ENCODE measurements around the gene RFX7. TPM values are rescaled to one million over a fixed set of nuclear protein-coding genes. Genes with fewer than 3 reads are reported as not detected.

The RFX7 gene
- total and polyA plus RNA-seq, 2 of the 4 experiments (the other 2 are of a cell fraction): 4.1 to 10.6 TPM

DNA sequence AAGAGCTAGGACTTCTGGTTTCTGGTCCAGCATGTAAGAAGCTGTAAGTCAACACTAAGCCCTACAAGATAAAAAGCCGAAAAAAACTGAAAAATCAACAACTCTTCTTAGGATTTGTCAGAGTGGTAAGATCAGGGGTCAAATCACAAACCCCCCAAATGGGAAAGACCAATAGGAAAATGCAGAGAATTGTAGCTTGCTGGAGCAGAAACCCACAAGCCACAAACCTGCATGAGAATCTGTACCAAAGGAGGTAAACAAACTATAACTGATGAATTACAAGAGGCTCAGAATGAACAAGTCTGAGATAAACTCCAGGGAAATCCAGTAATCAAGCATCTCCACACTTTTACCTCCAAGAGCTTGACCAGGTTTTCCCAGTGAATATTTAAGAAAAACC is 36.0 kb downstream of the RFX7 start:
- no peak overlapping the region for H3K14ac ChIP-seq (replicated peaks; ENCODE audit: low read depth, low read length)
- peaks cover 9% of the 10 kb centered on the region for H3K4me1 ChIP-seq (ENCODE audit: control insufficient read depth, insufficient read depth, low read length)
- H2BK5ac ChIP-seq (ENCODE audit: low read depth, low read length, poor library complexity, severe bottlenecking): peak overlapping the region; percentile 66
- H3K56ac ChIP-seq (ENCODE audit: extremely low read depth, insufficient read depth, low read length): no peak overlapping the region
- no CpG with 5 or more reads among the region's 1 CpG for WGBS, 2 experiments (ENCODE audit: extremely low coverage in 2 of 2, insufficient read length in 1 of 2)
- no peak overlapping the region for H2BK15ac ChIP-seq (ENCODE audit: low read depth, low read length)
- no peak overlapping the region for H2BK120ac ChIP-seq (ENCODE audit: low read depth, low read length)
- no peak overlapping the region for H2AK9ac ChIP-seq (replicated peaks; ENCODE audit: low read depth, low read length, poor library complexity)
- DNase-seq (no peak), ATAC-seq (ENCODE audit: low read depth) (no peak)
- H4K20me1 ChIP-seq (ENCODE audit: insufficient read depth, low read length): peaks cover 26% of the 10 kb centered on the region
- CTCF ChIA-PET: no interaction called here
- H3K9ac ChIP-seq (ENCODE audit: low read depth, low read length): no peak overlapping the region
- no TSS peak for BruUV-seq (replicated peaks)
- H4K8ac ChIP-seq (ENCODE audit: low read depth in 2 of 2, low read length in 2 of 2): no peak overlapping the region
- peaks cover 12 to 45% of the 10 kb centered on the region in 2 experiments for H3K79me1 ChIP-seq (ENCODE audit: low read depth in 1 of 2, low read length in 2 of 2)
- H4K5ac ChIP-seq (ENCODE audit: low read depth, low read length): no peak overlapping the region; the same call in 1 of the 2 replicates
- no peak overlapping the region for H3K4ac ChIP-seq (ENCODE audit: low read depth, low read length)
- no peaks in the 10 kb centered on the region for H3K36me3 ChIP-seq (ENCODE audit: control insufficient read depth, insufficient read depth, low read length)
- dilution Hi-C loops (cut with HindIII; ENCODE audit: low sequenced_read_pairs, unreplicated experiment): no loop called here
- intact Hi-C loops (cut with micrococcal nuclease): loop anchor here (2.0 kb wide), 1 partner anchor 33 kb away; no protein-coding TSS in a partner anchor
- H3K9me3 ChIP-seq (ENCODE audit: control insufficient read depth, insufficient read depth, low read length): 0 out of 2 replicates have a peak, but pooled peaks cover 2% of the 10 kb centered on the region
- in situ Hi-C loops (cut with MboI; ENCODE audit: low sequenced_read_pairs): no loop called here
- TF ChIP-seq MAZ (IDR thresholded peaks at IDR 0.05; ENCODE audit: borderline replicate concordance, low read depth, low read length) (no peak), MAFK (IDR thresholded peaks at IDR 0.05; ENCODE audit: low read depth, low read length) (no peak), RFX5 (IDR thresholded peaks at IDR 0.05; ENCODE audit: low read depth, low read length) (no peak), FOS (IDR thresholded peaks at IDR 0.05; ENCODE audit: low read depth, low read length) (no peak), NFE2L2 (IDR thresholded peaks at IDR 0.05; ENCODE audit: low read depth, low read length) (no peak), CHD1 (IDR thresholded peaks at IDR 0.05; ENCODE audit: low read depth, low read length) (no peak), CEBPB (IDR thresholded peaks at IDR 0.05; ENCODE audit: low read depth, low read length) (no peak)
- TF ChIP-seq, protein P1, sequence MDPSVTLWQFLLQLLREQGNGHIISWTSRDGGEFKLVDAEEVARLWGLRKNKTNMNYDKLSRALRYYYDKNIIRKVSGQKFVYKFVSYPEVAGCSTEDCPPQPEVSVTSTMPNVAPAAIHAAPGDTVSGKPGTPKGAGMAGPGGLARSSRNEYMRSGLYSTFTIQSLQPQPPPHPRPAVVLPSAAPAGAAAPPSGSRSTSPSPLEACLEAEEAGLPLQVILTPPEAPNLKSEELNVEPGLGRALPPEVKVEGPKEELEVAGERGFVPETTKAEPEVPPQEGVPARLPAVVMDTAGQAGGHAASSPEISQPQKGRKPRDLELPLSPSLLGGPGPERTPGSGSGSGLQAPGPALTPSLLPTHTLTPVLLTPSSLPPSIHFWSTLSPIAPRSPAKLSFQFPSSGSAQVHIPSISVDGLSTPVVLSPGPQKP (IDR thresholded peaks at IDR 0.05; ENCODE audit: borderline replicate concordance, low read depth, low read length): no peak
- TF ChIP-seq, protein P2, sequence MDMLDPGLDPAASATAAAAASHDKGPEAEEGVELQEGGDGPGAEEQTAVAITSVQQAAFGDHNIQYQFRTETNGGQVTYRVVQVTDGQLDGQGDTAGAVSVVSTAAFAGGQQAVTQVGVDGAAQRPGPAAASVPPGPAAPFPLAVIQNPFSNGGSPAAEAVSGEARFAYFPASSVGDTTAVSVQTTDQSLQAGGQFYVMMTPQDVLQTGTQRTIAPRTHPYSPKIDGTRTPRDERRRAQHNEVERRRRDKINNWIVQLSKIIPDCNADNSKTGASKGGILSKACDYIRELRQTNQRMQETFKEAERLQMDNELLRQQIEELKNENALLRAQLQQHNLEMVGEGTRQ (IDR thresholded peaks at IDR 0.05; ENCODE audit: low read depth, low read length): no peak
- TF ChIP-seq, protein P3, sequence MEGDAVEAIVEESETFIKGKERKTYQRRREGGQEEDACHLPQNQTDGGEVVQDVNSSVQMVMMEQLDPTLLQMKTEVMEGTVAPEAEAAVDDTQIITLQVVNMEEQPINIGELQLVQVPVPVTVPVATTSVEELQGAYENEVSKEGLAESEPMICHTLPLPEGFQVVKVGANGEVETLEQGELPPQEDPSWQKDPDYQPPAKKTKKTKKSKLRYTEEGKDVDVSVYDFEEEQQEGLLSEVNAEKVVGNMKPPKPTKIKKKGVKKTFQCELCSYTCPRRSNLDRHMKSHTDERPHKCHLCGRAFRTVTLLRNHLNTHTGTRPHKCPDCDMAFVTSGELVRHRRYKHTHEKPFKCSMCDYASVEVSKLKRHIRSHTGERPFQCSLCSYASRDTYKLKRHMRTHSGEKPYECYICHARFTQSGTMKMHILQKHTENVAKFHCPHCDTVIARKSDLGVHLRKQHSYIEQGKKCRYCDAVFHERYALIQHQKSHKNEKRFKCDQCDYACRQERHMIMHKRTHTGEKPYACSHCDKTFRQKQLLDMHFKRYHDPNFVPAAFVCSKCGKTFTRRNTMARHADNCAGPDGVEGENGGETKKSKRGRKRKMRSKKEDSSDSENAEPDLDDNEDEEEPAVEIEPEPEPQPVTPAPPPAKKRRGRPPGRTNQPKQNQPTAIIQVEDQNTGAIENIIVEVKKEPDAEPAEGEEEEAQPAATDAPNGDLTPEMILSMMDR (conservative IDR thresholded peaks at IDR 0.05; ENCODE audit: low read depth, low read length): no peak
- no peak overlapping the region for H3K4me3 ChIP-seq (ENCODE audit: insufficient read depth, low read depth, low read length)
- H3K18ac ChIP-seq (ENCODE audit: low read depth, low read length): no peak overlapping the region; the same call in 1 of the 2 replicates
- no peak overlapping the region for H4K91ac ChIP-seq (ENCODE audit: insufficient read depth, low read depth, low read length)
- H3K23ac ChIP-seq (ENCODE audit: low read depth, low read length): no peak overlapping the region
- H3K27ac ChIP-seq (ENCODE audit: insufficient read depth, low read length): no peak overlapping the region
- H2BK20ac ChIP-seq (ENCODE audit: low read depth, low read length): no peak overlapping the region
- peak overlapping the region; percentile 65; the same call in 1 of the 2 replicates for H3K4me2 ChIP-seq (ENCODE audit: low read depth, low read length)
- H2AFZ ChIP-seq (replicated peaks; ENCODE audit: low read length, poor library complexity): no peak overlapping the region
- H3K9me1 ChIP-seq (ENCODE audit: insufficient read depth, low read length): peaks cover 5% of the 10 kb centered on the region
- no peaks in the 10 kb centered on the region for H3K27me3 ChIP-seq (ENCODE audit: control insufficient read depth, insufficient read depth, low read length)
- H2AK5ac ChIP-seq (ENCODE audit: low read depth, low read length): no peak overlapping the region
- POLR2A ChIA-PET (ENCODE audit: unreplicated experiment): no interaction called here
